HG03521 (cell line): Measurements from ENCODE around the gene VPS13C.

Experiments used
- ATAC-seq: cut with Tn5 transposase; IDR thresholded peaks from one replicate; pipeline ENCODE4 v1.9.1; 2021; ENCODE audit warnings: mild to moderate bottlenecking, moderate library complexity; ENCODE audit not compliant: unreplicated experiment

The VPS13C gene

GRCh38 chr15:61861962-61862361 is 198.3 kb downstream of the VPS13C start:
- ATAC-seq, result no peak

- no peak for ATAC-seq
Observed at GRCh38 chr15:61857169-61857829, 202.9 kb downstream of the VPS13C start.

- no peak for ATAC-seq
Observed at GRCh38 chr15:61856295-61856694, 204.0 kb downstream of the VPS13C start.

GRCh38 chr15:61853195-61853594 is 207.1 kb downstream of the VPS13C start:
- no peak for ATAC-seq

- ATAC-seq, result no peak
Observed at GRCh38 chr15:61851955-61852354, 208.3 kb downstream of the VPS13C start.

GRCh38 chr15:61849447-61849846 is 210.8 kb downstream of the VPS13C start:
- ATAC-seq, result no peak

- no peak for ATAC-seq
Observed at GRCh38 chr15:61841466-61841865, 218.8 kb downstream of the VPS13C start.

GRCh38 chr15:61840090-61840489 is 220.2 kb downstream of the VPS13C start:
- ATAC-seq, result no peak

- ATAC-seq, result no peak
Observed at GRCh38 chr15:61839546-61839945, 220.7 kb downstream of the VPS13C start.

GRCh38 chr15:61835496-61836106 is 224.6 kb downstream of the VPS13C start:
- ATAC-seq, result no peak

GRCh38 chr15:61835029-61835428 is 225.2 kb downstream of the VPS13C start:
- ATAC-seq, result no peak

GRCh38 chr15:61834076-61834697 is 226.1 kb downstream of the VPS13C start:
- ATAC-seq, result no peak

GRCh38 chr15:61832223-61832622 is 228.0 kb downstream of the VPS13C start:
- no peak for ATAC-seq

- no peak for ATAC-seq
Observed at GRCh38 chr15:61831505-61831921, 228.7 kb downstream of the VPS13C start.

- no peak for ATAC-seq
Observed at GRCh38 chr15:61830536-61831330, 229.5 kb downstream of the VPS13C start.

GRCh38 chr15:61829514-61829889 is 230.7 kb downstream of the VPS13C start:
- no peak for ATAC-seq

- no peak for ATAC-seq
Observed at GRCh38 chr15:61828860-61829513, 231.3 kb downstream of the VPS13C start.

GRCh38 chr15:61828008-61828407 is 232.2 kb downstream of the VPS13C start:
- no peak for ATAC-seq

- ATAC-seq, result no peak
Observed at GRCh38 chr15:61827131-61827530, 233.1 kb downstream of the VPS13C start.

GRCh38 chr15:61824291-61824690 is 236.0 kb downstream of the VPS13C start:
- ATAC-seq, result no peak

GRCh38 chr15:61822511-61822910 is 237.7 kb downstream of the VPS13C start:
- ATAC-seq, result no peak
